Measurements from ENCODE around the gene NHP2. TPM values are rescaled to one million over a fixed set of nuclear protein-coding genes. Genes with fewer than 3 reads are reported as not detected.

Gene NHP2
- total RNA-seq, result 100 to 1,000 TPM in 1 of 2 donors, 10 to 100 TPM in 1; 64.7 to 136 TPM
- polyA plus RNA-seq, result 100 to 1,000 TPM; 127 to 199 TPM
- long read RNA-seq, donor 1, transcript NHP2-202 (3 exons, 599 nt), result minor isoform, 7 of 122 reads
- long read RNA-seq, donor 1, transcript NHP2-201 (4 exons, 865 nt), result major isoform, 106 of 122 reads
- long read RNA-seq, donor 1, partial matches to known transcripts, result 7 of 122 reads
- long read RNA-seq, donor 1, other reads (novel, unspliced or antisense), result 0 of 122 reads
- long read RNA-seq, donor 2, transcript NHP2-202 (3 exons, 599 nt), result minor isoform, 7 of 64 reads
- long read RNA-seq, donor 2, transcript NHP2-201 (4 exons, 865 nt), result major isoform, 56 of 64 reads
- long read RNA-seq, donor 2, partial matches to known transcripts, result 0 of 64 reads
- long read RNA-seq, donor 2, other reads (novel, unspliced or antisense), result 0 of 64 reads
- long read RNA-seq, donor 3, transcript NHP2-201 (4 exons, 865 nt), result major isoform, 69 of 75 reads
- long read RNA-seq, donor 3, partial matches to known transcripts, result 0 of 75 reads
- long read RNA-seq, donor 3, other reads (novel, unspliced or antisense), result 0 of 75 reads
- long read RNA-seq, donor 4, transcript NHP2-201 (4 exons, 865 nt), result major isoform, 64 of 90 reads
- long read RNA-seq, donor 4, transcript NHP2-202 (3 exons, 599 nt), result minor isoform, 8 of 90 reads
- long read RNA-seq, donor 4, partial matches to known transcripts, result 12 of 90 reads
- long read RNA-seq, donor 4, other reads (novel, unspliced or antisense), result 0 of 90 reads
- long read RNA-seq, donor 5, transcript NHP2-201 (4 exons, 865 nt), result major isoform, 149 of 167 reads
- long read RNA-seq, donor 5, transcript NHP2-202 (3 exons, 599 nt), result minor isoform, 8 of 167 reads
- long read RNA-seq, donor 5, partial matches to known transcripts, result 7 of 167 reads
- long read RNA-seq, donor 5, other reads (novel, unspliced or antisense), result 0 of 167 reads

- peak within 1 kb of the TSS; percentile 82 to 89 for H3K27ac ChIP-seq (ENCODE audit: low read depth in 1 of 2, low read length in 1 of 2)
- 2 to 3% methylated on average over 68 of the region's 68 CpGs for WGBS, 2 donors
- H3K4me3 ChIP-seq, result peak within 1 kb of the TSS; percentile 80
- DNase-seq, result peak; percentile 99
- H3K4me1 ChIP-seq (ENCODE audit: control insufficient read depth in 5 of 5, insufficient read depth in 5 of 5, low read length in 5 of 5), result peaks cover 0 to 10% (median 5%) of the 10 kb centered on the region in 5 donors
- peaks cover 0 to 18% (median 12%) of the 10 kb centered on the region in 4 donors for H3K36me3 ChIP-seq (ENCODE audit: control insufficient read depth in 4 of 4, insufficient read depth in 4 of 4, low read length in 4 of 4)
- TF ChIP-seq, protein P1, sequence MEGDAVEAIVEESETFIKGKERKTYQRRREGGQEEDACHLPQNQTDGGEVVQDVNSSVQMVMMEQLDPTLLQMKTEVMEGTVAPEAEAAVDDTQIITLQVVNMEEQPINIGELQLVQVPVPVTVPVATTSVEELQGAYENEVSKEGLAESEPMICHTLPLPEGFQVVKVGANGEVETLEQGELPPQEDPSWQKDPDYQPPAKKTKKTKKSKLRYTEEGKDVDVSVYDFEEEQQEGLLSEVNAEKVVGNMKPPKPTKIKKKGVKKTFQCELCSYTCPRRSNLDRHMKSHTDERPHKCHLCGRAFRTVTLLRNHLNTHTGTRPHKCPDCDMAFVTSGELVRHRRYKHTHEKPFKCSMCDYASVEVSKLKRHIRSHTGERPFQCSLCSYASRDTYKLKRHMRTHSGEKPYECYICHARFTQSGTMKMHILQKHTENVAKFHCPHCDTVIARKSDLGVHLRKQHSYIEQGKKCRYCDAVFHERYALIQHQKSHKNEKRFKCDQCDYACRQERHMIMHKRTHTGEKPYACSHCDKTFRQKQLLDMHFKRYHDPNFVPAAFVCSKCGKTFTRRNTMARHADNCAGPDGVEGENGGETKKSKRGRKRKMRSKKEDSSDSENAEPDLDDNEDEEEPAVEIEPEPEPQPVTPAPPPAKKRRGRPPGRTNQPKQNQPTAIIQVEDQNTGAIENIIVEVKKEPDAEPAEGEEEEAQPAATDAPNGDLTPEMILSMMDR (IDR thresholded peaks at IDR 0.05; ENCODE audit: control extremely low read depth, extremely low read depth), result no peak
- H3K27me3 ChIP-seq (ENCODE audit: control insufficient read depth in 3 of 3, insufficient read depth in 3 of 3, low read length in 2 of 3), result no peaks in the 10 kb centered on the region
- peak; percentile 100 for ATAC-seq (ENCODE audit: insufficient read depth, low FRiP score)
- peak within 1 kb of the TSS in 1 of 2 donors; percentile 75 for H3K9ac ChIP-seq (ENCODE audit: insufficient read depth in 1 of 2, low read length in 2 of 2)
- H3K9me3 ChIP-seq (ENCODE audit: control insufficient read depth in 4 of 4, insufficient read depth in 3 of 4, low read length in 3 of 4), result no peaks in the 10 kb centered on the region
Measured at GRCh38 chr5:178153530-178154340, at the start of gene NHP2. Gene NHP2, minus strand, starts transcription at chr5:178153885. Its CDS starts 68 bp downstream, at chr5:178153817.

DNA sequence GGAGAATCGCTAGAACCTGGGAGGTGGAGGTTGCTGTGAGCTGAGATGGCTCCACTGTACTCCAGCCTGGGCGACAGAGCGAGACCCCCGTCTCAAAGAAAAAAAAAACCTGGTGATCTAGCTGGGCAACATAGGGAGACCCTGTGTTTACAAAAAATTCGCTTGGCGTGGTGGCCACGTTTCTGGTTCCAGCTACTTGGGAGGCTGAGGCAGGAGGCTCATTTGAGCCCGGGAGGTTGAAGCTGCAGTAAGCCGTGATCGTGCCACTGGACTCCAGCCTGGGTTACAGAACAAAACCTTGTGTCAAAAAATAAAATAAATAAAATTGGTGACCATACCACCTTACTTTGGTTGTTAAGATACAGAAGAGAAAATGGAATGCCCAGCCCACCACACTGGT lies 48.9 kb upstream of the NHP2 start:
- Histone ChIP-seq H3K27me3 (ENCODE audit: control insufficient read depth in 3 of 3, insufficient read depth in 3 of 3, low read length in 2 of 3) (no peaks in the 10 kb centered on the region), H3K9me3 (ENCODE audit: control insufficient read depth in 4 of 4, insufficient read depth in 3 of 4, low read length in 3 of 4) (no peaks in the 10 kb centered on the region), H3K9ac (ENCODE audit: insufficient read depth in 1 of 2, low read length in 2 of 2) (no peak overlapping the region), H3K4me3 (no peak overlapping the region), H3K27ac (ENCODE audit: low read depth in 1 of 2, low read length in 1 of 2) (no peak overlapping the region), H3K4me1 (ENCODE audit: control insufficient read depth in 5 of 5, insufficient read depth in 5 of 5, low read length in 5 of 5) (peaks cover 8 to 20% (median 12%) of the 10 kb centered on the region in 5 donors), H3K36me3 (ENCODE audit: control insufficient read depth in 4 of 4, insufficient read depth in 4 of 4, low read length in 4 of 4) (peaks cover 3 to 14% (median 10%) of the 10 kb centered on the region in 4 donors)
- ATAC-seq (ENCODE audit: insufficient read depth, low FRiP score) (no peak), DNase-seq (no peak)
- WGBS, 2 donors, result 95 to 96% methylated on average over 10 of the region's 10 CpGs
- TF ChIP-seq, protein P1 (IDR thresholded peaks at IDR 0.05; ENCODE audit: control extremely low read depth, extremely low read depth), result no peak

DNA sequence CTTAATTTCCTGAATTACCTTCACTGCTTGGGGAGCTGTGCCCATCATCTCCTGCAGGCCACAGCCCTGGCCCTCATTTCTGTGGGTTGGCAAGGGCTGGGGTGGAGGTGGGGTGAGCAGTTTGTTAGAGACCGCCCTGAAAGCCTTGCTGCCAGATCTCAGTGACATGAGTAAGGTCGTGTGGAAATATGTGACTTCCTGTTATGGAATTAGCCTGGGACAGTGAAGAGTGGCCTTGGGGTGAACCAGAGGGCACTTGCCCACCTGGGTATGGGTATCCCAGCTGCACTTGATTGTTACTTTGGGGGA lies 48.2 kb upstream of the NHP2 start:
- DNase-seq (peak in 2 of 3 donors; percentile 30 to 31), ATAC-seq (ENCODE audit: insufficient read depth, low FRiP score) (no peak)
- H3K27me3 ChIP-seq (ENCODE audit: control insufficient read depth in 3 of 3, insufficient read depth in 3 of 3, low read length in 2 of 3), result no peaks in the 10 kb centered on the region
- H3K9me3 ChIP-seq (ENCODE audit: control insufficient read depth in 4 of 4, insufficient read depth in 3 of 4, low read length in 3 of 4), result no peaks in the 10 kb centered on the region
- H3K4me3 ChIP-seq, result no peak overlapping the region
- no peak overlapping the region for H3K27ac ChIP-seq (ENCODE audit: low read depth in 1 of 2, low read length in 1 of 2)
- TF ChIP-seq, protein P1 (IDR thresholded peaks at IDR 0.05; ENCODE audit: control extremely low read depth, extremely low read depth), result no peak
- peaks cover 6 to 18% (median 10%) of the 10 kb centered on the region in 5 donors for H3K4me1 ChIP-seq (ENCODE audit: control insufficient read depth in 5 of 5, insufficient read depth in 5 of 5, low read length in 5 of 5)
- peaks cover 0 to 14% (median 5%) of the 10 kb centered on the region in 4 donors for H3K36me3 ChIP-seq (ENCODE audit: control insufficient read depth in 4 of 4, insufficient read depth in 4 of 4, low read length in 4 of 4)
- H3K9ac ChIP-seq (ENCODE audit: insufficient read depth in 1 of 2, low read length in 2 of 2), result no peak overlapping the region
- WGBS, 2 donors, result 11 to 24% methylated on average over 2 of the region's 2 CpGs
